ENCODE data around the gene SYTL3.
"Not testable (repeated sequence)": the region's sequence is repeated elsewhere in the genome, so short reads cannot be mapped to it uniquely, and the experiment has no call there.

SYTL3 gene, protein sequence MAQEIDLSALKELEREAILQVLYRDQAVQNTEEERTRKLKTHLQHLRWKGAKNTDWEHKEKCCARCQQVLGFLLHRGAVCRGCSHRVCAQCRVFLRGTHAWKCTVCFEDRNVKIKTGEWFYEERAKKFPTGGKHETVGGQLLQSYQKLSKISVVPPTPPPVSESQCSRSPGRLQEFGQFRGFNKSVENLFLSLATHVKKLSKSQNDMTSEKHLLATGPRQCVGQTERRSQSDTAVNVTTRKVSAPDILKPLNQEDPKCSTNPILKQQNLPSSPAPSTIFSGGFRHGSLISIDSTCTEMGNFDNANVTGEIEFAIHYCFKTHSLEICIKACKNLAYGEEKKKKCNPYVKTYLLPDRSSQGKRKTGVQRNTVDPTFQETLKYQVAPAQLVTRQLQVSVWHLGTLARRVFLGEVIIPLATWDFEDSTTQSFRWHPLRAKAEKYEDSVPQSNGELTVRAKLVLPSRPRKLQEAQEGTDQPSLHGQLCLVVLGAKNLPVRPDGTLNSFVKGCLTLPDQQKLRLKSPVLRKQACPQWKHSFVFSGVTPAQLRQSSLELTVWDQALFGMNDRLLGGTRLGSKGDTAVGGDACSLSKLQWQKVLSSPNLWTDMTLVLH

DNA sequence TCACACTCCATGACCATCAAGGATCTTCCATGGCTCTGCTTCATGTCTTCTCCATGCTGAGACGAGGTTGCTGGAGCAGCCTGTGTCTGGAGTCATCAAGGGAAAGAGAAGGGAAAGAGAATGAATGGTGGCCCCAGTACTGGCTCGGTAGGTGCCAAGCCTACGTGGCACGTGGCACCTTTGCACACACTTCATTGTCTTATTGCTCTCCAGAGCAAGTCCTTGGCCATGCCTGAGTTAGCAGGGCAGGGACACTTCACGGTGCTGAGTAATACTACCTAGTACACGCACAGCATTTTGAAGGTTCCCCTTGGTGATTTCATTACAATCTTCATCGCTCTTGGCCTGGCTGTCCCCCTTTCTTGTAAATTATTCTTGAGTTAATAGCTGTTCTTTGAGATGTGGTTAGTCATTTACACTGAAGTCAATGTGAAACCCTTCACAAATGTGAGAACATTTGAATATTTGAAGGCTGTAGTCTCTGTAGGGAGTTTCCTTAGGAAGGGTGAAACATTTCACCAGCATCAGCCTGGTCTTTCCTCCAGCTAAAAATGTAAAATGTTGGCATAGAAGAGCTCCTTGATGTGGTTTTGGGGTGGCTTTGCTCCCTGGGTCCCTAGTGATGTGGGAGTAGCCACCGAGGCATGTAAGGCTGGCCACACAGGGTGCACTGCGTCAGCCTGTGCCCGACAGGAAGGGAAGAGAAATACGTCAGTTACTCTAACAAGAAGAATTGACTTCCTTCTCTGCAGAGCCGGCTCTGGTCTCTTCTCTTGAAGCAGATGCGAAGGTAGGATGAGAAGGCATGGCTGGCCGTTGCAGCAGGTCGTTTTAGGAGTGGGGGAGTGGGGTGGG, at the start of gene SYTL3:
Gene SYTL3, plus strand, starts transcription at position 766 of the 855 bp plus-strand sequence. CDS start 13,215 bp downstream, outside the sequence.
- DNase-seq = no peak

DNA sequence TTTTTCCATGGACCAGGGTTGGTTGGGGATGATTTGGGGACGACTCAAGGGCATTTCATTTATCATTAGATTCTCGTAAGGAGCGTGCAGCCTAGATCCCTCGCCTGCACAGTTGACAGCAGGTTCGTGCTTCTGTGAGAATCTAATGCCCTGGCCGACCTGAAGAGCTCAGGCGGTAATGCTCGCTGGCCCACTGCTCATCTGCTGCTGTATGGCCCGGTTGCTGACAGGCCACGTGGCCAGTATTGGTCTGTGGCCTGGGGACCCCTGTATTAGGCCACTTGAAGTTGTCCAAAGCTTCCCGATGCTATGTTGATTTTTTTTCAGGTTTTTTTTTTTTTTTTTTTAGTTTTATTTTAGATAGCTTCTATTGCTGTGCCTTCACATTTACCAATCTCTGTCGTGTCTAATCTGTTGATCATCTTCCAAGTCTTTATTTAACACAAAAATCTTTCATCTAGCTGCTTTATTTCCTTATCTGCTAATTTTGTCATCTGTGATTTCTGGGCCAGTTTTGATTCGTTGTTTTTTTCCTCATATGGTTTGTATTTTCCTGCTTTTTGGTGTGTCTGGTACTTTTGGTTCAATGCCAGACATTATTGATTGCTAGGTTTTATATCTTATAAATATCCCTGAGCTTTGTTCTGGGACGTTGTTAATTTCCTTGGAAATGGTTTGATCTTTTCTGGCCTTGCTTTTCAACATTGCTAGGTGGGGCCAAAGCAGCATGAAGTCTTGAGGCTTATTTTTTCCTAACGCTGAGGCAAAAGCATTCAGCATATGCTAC, 46.4 kb upstream of the SYTL3 start:
- DNase-seq = no peak

DNA sequence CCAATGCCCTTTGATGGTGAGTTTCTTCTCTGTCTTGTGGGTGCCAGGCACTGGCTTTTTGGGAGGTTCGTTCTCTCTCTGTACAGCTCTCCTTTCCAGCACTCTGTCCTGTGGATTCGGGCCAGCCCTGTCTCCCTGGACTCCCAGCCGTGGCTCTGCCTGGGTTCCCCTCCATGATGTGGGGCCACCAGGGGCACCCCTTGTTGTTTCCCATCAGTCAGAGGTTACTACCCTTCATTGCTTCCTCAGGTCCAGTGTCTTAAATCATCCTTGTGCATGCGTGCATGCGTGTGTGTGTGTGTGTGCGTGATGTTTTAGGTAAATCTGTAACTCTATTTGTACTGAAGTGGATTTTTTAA, 45.8 kb upstream of the SYTL3 start:
- DNase-seq = no peak

DNA sequence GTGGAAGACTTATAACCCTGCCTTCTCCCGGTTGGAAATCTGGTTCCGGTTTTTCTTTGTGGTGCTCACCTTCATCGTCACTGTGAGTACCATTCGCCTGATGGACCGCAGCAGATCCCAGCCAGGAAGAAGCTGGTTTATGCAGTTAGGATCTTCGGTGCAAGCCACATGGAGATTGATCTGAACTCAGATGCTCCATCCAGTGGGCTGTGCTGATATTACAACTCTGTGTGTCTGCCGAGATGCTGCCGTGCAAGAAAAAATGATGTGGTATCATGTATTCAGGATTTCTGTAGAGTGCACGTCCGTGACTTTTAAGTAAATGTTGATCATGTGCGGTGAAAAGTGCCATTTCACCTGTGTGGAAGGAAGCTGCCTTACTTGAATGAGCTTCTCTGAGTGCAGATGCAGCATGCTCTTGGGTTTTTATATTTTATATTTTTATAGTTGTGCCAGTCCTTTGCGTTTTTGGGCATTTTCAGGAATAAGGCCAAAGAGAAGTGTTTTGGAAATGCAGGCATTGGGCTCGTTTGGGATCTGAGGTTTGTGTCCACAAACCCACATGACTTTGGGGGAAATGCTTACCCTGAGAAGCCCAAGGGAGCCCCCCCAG, 44.5 kb upstream of the SYTL3 start:
- DNase-seq = peak; percentile 65

DNA sequence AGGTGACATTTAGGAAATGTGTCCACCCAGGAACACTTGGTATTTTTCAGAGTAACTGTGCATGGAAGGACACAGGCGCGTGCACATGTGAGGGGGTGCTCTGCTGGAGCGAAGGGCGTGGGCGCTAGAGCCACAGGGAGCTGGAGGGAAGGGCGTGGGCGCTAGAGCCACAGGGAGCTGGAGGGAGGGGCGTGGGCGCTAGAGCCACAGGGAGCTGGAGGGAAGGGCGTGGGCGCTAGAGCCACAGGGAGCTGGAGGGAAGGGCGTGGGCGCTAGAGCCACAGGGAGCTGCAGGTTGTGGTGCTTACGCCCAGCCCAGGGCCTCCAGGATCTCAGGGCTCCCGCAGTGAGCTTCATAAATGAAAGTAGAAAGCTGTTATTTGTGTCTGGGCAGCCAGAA, 43.8 kb upstream of the SYTL3 start:
- not testable (repeated sequence) for DNase-seq

DNA sequence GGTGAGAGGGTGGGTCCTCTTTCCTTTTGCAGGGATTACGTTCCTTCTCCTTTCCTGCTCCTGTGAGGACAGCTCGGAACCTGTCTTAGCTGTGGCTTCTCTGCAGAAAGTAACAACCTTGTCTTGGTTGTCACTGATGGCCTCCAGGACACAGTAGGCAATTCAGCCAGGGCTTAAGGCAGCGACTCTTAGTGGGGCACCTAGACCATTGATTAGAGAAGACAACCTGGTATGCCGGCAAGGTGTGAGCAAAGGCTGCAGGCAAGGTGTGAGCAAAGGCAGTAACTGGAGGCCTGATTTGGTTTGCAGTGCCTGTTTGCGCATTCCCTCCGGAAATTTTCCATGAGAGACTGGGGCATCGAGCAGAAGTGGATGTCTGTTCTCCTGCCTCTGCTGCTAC, 42.9 kb upstream of the SYTL3 start:
- DNase-seq = no peak

DNA sequence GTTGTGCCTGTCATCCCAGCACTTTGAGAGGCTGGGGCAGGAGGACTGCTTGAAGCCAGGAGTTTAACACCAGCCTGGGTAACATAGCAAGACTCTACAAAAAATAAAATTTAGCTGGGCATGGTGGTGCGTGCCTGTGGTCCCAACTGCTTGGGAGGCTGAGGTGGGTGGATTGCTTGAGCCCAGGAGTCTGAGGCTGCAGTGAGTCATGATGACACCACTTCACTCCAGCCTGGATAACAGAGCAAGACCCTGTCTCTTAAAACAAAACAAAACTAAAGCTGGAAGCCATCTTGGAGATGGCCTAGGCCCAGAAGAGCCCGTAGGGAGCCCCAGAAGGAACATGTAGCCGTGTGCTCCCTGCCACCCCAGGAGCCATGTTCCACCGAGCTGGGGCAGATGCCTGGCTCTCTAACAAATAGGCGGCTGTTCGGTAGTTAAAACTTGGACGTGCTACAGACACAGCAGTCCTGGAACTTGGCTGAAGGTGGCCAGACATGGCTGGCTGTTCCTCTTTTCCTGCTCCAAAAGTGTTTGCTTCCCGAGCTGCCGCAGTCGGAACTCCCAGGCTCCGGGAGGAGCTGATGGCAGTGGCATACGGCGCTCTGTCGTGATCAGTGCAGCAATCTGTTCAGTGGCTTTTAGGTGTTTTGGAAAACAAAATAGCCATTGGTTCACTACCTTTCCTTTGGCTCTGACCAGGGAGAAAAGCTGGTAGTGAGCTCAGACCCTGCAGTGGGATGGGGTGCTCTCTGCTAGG, 42.3 kb upstream of the SYTL3 start:
- DNase-seq = no peak

DNA sequence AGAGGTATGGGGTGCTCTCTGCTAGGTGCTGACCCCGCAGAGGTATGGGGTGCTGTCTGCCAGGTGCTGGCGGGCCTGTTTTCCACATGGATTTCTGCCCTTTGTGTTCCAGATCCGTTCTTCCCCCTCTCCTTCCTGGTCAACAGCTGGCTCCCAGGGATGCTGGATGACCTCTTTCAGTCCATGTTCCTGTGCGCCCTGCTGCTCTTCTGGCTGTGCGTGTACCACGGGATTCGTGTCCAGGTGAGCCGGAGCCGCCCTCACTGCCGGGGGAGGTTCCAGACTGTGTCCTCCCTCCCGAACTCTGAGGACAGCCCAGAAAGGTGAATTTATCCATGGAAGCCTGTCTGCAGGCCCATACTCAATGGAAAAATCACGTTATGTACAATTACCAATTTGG, 41.6 kb upstream of the SYTL3 start:
- DNase-seq = no peak

DNA sequence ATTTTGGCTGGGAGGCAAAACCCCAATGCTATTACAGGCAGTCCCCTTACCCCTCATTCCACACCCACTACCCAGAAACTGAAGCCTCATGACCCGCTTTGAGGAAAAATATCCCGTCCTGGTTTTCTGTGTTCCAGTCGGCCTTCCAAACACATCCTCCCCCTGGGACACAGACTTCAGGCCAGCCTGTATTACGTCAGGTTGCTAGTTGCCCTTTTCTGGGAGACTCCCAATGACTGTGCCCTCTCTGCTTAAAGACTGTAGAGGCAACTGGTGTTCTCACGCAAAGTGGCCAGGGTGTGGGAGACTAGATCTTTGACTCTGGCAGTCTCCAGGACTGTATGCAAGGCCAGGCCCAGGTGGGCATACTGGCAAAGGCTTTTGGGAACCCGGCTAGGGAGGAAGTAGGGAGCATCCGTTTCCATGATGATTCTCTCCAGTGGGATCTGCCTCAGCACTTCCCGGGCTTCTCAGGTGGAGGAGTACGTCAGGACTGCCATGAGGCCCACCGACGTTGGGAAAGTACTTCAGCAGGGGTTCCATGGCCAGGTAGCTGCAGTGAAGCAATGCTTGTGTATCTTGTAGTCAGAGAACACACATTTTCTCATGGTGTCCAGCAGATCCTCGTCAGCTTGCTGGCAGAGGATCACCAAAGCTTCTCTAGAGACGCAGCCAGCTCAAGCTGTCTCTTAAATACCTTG, 40.2 kb upstream of the SYTL3 start:
- no peak for DNase-seq

DNA sequence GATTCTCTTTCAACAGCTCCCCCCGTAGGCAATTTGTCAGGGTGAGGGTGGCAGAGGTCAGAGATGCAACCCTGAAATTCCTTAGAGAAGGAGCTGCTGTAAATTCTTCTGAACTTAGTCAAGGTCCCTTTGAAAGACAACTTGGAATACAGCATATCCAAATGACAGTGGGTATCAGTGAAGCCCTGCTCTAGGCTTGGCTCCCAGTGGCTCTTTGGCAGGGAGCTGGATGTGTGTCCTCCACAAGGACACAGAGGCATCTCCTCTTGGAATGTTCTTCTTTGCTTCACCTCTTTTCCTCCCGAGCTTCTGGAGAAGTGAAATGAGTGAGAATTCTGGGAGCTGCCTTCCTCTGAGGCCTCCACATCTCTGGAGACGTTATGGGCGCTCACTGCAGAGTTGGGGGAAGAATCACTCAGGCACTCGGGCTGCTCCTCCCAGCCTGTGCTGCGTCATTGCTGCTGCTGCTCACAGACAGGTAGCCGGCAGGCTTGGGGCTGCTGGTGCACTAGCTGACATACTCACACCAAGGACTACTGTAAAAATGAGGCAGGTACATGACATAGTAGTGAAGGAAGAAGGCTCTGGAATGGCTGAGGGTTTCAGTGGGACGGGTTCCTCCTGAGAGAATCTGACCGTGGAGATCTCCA, 39.4 kb upstream of the SYTL3 start:
- no peak for DNase-seq

DNA sequence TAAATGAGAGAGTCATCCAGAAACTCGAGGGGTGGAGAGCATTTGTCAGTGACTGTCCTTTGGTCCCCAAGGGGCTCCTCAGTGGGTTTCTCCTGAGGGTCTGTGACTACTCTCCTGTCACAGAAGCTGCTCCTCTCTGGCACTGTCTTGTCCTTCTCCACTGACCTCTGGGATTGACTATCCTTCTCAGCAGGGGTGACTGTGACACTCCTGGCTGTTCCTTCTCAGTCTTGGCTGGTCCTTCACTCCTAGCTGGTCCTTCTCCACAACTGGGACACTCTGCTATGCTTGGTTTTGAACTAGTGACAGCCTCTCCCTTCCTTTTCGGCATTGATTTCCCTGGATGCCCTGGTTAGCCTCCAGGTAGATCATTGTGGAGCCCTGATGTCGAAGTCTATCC, 38.8 kb upstream of the SYTL3 start:
- DNase-seq = no peak

DNA sequence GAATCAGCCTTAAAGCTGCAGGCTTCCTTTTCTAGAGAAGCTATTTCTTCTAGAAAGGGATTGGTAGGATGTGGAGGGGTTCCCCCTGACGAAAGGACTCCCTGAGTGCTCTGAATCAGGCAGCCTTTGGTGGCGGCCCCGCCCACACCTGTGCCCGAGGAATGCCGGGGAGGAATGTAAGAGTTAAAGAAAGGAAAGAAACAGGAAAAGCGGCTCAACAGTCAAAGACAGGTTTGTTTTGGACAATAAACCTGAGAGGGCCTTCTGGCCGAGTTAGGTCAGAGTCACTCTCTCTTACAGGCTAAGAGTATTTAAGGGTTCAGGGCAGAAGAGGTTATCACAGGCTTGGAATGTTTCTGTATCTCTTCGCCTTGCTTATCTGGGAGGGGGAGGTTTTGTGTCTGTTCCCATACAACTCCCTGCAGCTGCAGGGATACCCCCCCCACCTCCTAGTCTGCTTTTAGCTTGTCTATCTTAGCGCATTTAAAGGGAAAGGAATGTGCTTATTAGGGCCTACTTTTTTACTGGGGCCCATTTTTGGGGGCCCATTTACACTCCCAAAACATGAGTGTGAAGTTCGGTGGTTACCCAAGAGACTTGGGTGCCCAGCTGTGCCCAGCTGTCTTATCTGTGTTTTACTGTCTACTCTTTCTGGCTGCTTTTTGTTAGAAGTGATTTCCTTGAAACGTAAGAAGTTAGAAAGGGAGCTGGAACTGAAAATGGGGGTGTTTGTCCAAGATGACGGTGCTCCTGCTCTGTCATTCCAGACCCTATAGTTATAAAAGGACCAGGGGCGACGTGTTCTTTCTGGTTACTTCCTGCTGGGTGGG, 38.1 kb upstream of the SYTL3 start:
- no peak for DNase-seq

DNA sequence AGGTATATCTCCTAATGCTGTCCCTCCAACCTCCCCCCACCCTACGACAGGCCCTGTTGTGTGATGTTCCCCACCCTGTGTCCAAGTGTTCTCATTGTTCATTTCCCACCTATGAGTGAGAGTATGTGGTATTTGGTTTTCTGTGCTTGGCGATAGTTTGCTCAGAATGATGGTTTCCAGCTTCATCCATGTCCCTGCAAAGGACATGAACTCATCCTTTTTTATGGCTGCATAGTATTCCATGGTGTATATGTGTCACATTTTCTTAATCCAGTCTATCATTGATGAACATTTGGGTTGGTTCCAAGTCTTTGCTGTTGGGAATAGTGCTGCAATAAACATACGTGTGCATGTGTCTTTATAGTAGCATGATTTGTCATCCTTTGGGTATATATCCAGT, 35.2 kb upstream of the SYTL3 start:
- not testable (repeated sequence) for DNase-seq

DNA sequence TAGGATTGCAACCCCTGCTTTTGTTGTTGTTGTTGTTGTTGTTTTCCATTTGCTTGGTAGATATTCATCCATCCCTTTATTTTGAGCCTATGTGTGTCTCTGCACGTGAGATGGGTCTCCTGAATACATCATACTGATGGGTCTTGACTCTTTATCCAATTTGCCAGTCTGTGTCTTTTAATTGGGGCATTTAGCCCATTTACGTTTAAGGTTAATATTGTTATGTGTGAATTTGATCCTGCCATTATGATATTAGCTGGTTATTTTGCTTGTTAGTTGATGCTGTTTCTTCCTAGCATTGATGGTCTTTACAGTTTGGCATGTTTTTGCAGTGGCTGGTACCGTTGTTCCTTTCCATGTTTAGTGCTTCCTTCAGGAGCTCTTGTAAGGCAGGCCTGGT, 31.6 kb upstream of the SYTL3 start:
- not testable (repeated sequence) for DNase-seq

DNA sequence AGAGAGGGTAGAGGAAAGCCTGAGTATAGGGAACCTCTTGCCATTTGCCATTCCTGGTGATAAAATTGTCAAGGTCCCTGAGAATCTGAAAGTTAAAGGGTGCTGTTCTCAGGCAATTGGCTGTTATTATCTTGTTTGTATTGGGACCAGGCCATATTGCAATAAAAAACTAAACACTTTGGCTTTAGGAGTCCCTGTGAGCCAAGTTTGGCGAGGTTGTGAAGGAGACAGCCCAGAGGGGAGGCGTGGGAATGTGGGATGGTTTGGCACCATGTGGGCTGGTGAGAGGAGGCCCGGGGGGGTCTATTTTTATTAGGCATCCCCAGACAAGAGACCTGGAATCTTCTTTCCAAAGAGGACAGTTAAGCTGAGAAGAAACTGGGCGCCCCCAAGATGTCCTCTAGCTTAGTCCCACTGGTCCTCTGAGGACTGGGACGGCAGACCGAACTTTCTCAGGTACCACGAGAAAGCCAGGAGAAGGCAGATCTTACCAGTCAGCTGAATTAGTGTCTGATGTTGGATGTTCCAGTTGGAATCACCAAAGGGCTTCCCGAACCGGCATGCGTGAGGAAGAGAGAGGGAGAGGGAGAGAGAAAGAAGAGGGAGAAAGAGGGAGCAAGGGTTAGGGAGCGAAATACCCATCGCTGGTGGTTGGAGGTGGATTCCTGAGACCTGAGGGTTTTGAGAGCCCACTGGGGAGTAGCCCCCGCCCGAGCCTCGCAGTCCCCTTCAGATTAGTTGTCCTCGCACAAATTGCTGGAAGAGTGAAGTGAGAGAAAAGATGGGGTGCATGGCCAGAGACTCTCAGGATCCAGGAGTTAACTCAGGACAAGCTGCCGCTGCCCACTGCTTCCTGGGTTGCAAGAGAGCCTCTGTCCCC, 29.7 kb upstream of the SYTL3 start:
- DNase-seq = no peak

DNA sequence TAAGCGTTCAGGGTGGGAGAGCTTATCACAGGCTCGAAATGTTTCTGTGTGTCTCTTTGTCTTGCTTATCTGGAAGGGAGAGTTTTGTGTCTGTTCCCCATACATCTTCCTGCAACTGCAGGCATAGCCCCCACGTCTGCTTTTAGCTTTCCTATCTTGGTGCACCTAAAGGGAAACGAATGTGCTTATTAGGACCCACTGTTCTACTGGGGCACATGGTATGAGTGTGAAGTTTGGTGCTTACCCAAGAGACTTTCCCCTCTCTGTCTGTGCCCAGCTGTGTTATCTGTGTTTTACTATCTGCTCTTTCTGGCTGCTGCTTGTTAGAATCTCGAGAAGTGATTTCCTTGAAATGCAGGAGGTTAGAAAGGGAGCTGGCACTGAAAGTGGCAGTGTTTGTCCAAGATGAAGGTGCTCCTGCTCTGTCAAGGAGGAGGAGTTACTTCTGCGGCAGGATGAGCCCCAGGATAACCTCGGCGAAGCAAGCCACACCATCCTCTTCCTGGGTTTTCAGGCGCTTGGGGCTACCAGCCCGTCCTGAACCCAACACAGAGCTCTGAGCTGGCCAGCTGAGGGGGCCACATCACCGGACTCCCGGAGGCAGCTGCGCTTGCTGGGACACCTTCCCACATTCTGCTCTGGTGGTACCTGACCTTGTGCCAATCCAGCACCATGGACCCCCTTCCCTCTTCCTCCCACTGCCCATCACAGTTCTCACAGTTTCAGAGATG, 28.7 kb upstream of the SYTL3 start:
- no peak for DNase-seq

DNA sequence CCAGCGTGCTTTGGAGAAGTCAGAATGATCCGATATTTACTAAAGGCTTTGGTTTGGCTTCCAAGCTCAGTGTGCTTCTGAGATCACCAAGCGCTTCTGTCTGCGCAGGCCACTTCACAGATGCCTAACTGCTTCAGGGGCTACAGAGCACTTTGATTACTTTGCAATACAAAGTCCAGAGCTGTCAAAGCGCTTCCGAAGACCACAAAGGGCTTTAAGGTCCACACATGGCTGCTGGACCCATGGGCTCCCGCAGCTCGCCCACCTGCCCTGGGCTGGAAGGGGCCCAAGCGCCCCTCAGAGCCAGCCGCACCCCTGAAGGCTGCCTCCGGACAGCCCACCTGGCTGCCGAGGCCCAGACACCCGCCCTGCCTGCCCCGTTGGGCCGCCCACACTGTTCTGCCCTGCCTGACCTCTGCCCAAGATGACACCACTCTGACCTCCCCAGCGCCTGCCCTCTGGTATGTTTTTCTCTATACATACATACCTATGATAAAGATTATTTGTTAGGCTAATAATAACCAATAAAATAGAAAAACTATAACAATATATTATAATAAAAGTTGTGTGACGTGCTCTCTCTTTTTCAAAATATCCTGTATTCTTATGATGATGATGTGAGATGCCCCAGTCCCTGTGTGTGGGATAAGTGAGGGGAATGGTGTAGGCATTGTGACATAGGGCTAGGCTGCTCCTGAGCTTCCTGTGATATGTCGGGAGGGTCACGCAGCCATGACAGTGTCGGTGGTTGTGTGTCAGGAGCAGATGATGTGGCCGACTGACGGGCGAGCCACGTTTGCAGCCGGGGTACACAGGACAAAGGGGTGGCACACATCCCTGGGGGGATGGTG, 27.9 kb upstream of the SYTL3 start:
- DNase-seq = no peak

All from femur (tissue), 1 donor.